HG03108 (cell line): Measurements from ENCODE around the gene PMPCA.

Experiments
- ATAC-seq: cut with Tn5 transposase; IDR thresholded peaks from one replicate; pipeline ENCODE4 v1.9.1; 2021; ENCODE audit warnings: moderate library complexity; ENCODE audit not compliant: unreplicated experiment

The PMPCA gene

GRCh38 chr9:136372561-136373299, 37.7 kb upstream of the PMPCA start:
- ATAC-seq, result no peak

GRCh38 chr9:136373300-136374182, 36.9 kb upstream of the PMPCA start, which contains the start of gene CARD9:
Gene CARD9, minus strand, starts transcription at chr9:136373669. Its CDS starts 1,591 bp downstream, at chr9:136372078.
- ATAC-seq, result no peak

- no peak for ATAC-seq
These were observed 36.3 kb upstream of the PMPCA start for GRCh38 chr9:136374183-136374575.

- no peak for ATAC-seq
These were observed 35.4 kb upstream of the PMPCA start for GRCh38 chr9:136375096-136375495.

- no peak for ATAC-seq
These were observed 34.0 kb upstream of the PMPCA start for GRCh38 chr9:136376457-136376856.

- ATAC-seq, result no peak
These were observed 32.9 kb upstream of the PMPCA start for GRCh38 chr9:136377341-136378169.

GRCh38 chr9:136378170-136379002, 32.1 kb upstream of the PMPCA start:
- ATAC-seq, result no peak

GRCh38 chr9:136379003-136379287, 31.5 kb upstream of the PMPCA start:
- ATAC-seq, result no peak

- ATAC-seq, result no peak
These were observed 31.1 kb upstream of the PMPCA start for GRCh38 chr9:136379401-136379800.

- ATAC-seq, result no peak
These were observed 30.6 kb upstream of the PMPCA start for GRCh38 chr9:136379891-136380290.

- ATAC-seq, result no peak
These were observed 30.1 kb upstream of the PMPCA start for GRCh38 chr9:136380381-136380780.

GRCh38 chr9:136381311-136381710, 29.1 kb upstream of the PMPCA start:
- ATAC-seq, result no peak

GRCh38 chr9:136381966-136382513, 28.4 kb upstream of the PMPCA start:
- ATAC-seq, result no peak

- ATAC-seq, result no peak
These were observed 27.0 kb upstream of the PMPCA start for GRCh38 chr9:136383436-136383835.

- ATAC-seq, result no peak
These were observed 25.4 kb upstream of the PMPCA start for GRCh38 chr9:136385015-136385414.

- no peak for ATAC-seq
These were observed 24.4 kb upstream of the PMPCA start for GRCh38 chr9:136386018-136386417.

- no peak for ATAC-seq
These were observed 23.2 kb upstream of the PMPCA start for GRCh38 chr9:136387217-136387616.

GRCh38 chr9:136389396-136389795, 21.1 kb upstream of the PMPCA start:
- ATAC-seq, result no peak

GRCh38 chr9:136391737-136392537, 18.5 kb upstream of the PMPCA start:
- no peak for ATAC-seq
